Activated T-cell treated with anti-CD3 and anti-CD28 coated beads, Interleukin-2, amount 50 U/mL, for 48 hours (primary cell): ENCODE measurements around the gene YTHDC2.

ENCODE experiments used
- DNase-seq, 2 experiments: peaks; one replicate each; pipeline ENCODE4 v3.0.0-alpha.2; 2020

YTHDC2 gene

GRCh38 chr5:113607361-113607760 lies 93.9 kb downstream of the YTHDC2 start:
- no peak for DNase-seq

- DNase-seq = no peak
Observed at GRCh38 chr5:113608113-113608596, 94.7 kb downstream of the YTHDC2 start.

- DNase-seq = no peak
Observed at GRCh38 chr5:113612060-113612496, 98.6 kb downstream of the YTHDC2 start.

DNA sequence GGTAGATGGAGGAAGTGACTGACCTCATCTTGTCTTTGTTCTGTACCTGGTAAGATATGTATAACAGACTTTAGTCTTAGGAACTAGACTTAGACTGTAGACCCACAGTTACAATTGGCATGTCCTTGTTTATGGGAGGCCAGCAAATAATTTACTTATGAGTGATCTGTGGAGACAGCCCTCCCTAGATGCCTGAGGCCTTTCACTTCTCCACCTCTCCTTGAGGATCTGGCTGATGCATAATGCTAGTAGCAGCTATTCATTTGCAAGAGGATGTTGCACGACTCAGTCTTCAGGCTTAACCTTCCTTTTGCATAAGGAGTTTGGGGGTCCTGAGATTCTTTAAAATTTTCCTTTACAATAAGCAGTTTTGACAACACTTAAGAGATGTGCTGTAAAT lies 100.7 kb downstream of the YTHDC2 start:
- no peak for DNase-seq

GRCh38 chr5:113615708-113616107 lies 102.2 kb downstream of the YTHDC2 start:
- no peak for DNase-seq

- DNase-seq = no peak
Observed at GRCh38 chr5:113617191-113617796, 103.8 kb downstream of the YTHDC2 start.

- DNase-seq = no peak
Observed at GRCh38 chr5:113632996-113633395, 119.5 kb downstream of the YTHDC2 start.

GRCh38 chr5:113634957-113635356 lies 121.5 kb downstream of the YTHDC2 start:
- no peak for DNase-seq

DNA sequence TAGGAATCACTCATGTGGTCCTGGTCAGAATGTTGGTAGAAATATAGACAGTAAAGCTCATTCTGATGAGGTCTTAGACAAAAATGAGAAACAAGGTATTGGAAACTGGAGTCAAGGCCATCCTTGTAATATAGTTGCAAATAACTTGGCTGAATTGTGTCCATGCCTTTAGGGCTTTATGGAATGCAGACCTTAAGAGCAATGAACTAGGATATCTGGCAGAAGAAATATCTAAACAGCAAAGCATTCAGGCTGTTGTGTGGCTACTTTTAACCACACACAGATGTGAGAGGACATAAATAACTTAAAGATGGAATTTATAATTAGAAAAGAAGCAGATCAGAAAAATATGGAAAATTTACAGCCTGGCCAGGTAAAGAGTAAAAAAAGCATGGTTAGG lies 128.2 kb downstream of the YTHDC2 start:
- DNase-seq = no peak
